NCI-H2196 (cell line): ENCODE data around the gene METTL13.
"Not testable (repeated sequence)": the region's sequence is repeated elsewhere in the genome, so short reads cannot be mapped to it uniquely, and the experiment has no call there.

ENCODE experiments used
- DNase-seq: peaks from one replicate; lab custom pipeline; 2025; ENCODE audit not compliant: unreplicated experiment; lab: John Stamatoyannopoulos, UW

The METTL13 gene

GRCh38 chr1:171763764-171764163 is 17.7 kb upstream of the METTL13 start:
- DNase-seq, result no peak

- no peak for DNase-seq
Observed at GRCh38 chr1:171769171-171769570, 12.3 kb upstream of the METTL13 start.

- no peak for DNase-seq
Observed at GRCh38 chr1:171769754-171770153, 11.7 kb upstream of the METTL13 start.

- no peak for DNase-seq
Observed at GRCh38 chr1:171772312-171772711, 9.1 kb upstream of the METTL13 start.

GRCh38 chr1:171780583-171781175 is 781 bp upstream of the METTL13 start:
- DNase-seq, result no peak

- no peak for DNase-seq
Observed at GRCh38 chr1:171783816-171784530, 2.5 kb downstream of the METTL13 start.

- no peak for DNase-seq
Observed at GRCh38 chr1:171784784-171785183, 3.3 kb downstream of the METTL13 start.

GRCh38 chr1:171785766-171786165 is 4.3 kb downstream of the METTL13 start:
- no peak for DNase-seq

GRCh38 chr1:171786534-171786933 is 5.1 kb downstream of the METTL13 start:
- DNase-seq, result no peak

GRCh38 chr1:171787686-171788480 is 6.4 kb downstream of the METTL13 start:
- no peak for DNase-seq

- peak; percentile 53 for DNase-seq
Observed at GRCh38 chr1:171788696-171789095, 7.2 kb downstream of the METTL13 start.

GRCh38 chr1:171790318-171790717 is 8.9 kb downstream of the METTL13 start:
- no peak for DNase-seq

- no peak for DNase-seq
Observed at GRCh38 chr1:171792656-171793369, 11.4 kb downstream of the METTL13 start.

GRCh38 chr1:171793636-171794035 is 12.2 kb downstream of the METTL13 start:
- DNase-seq, result no peak

GRCh38 chr1:171794085-171794484 is 12.6 kb downstream of the METTL13 start:
- no peak for DNase-seq

- DNase-seq, result no peak
Observed at GRCh38 chr1:171796592-171796991, 15.1 kb downstream of the METTL13 start.

GRCh38 chr1:171798311-171798710 is 16.9 kb downstream of the METTL13 start:
- DNase-seq, result no peak

GRCh38 chr1:171798765-171799164 is 17.3 kb downstream of the METTL13 start:
- no peak for DNase-seq

GRCh38 chr1:171799166-171799565 is 17.7 kb downstream of the METTL13 start:
- DNase-seq, result no peak

- DNase-seq, result not testable (repeated sequence)
Observed at GRCh38 chr1:171799698-171800097, 18.2 kb downstream of the METTL13 start.

- DNase-seq, result no peak
Observed at GRCh38 chr1:171800342-171800741, 18.9 kb downstream of the METTL13 start.
